Measurements from ENCODE around the gene CAPZA1. TPM values are rescaled to one million over a fixed set of nuclear protein-coding genes. Genes with fewer than 3 reads are reported as not detected.
A peak's percentile ranks its signal among the peaks of the same experiment; 100 is the strongest.

CAPZA1 gene
- total RNA-seq, 4 donors from 2014 or later, result 129 to 286 (median 209) TPM

- no peaks in the 10 kb centered on the region for H3K9me3 ChIP-seq
- intact Hi-C loops (cut with DNase I), result loop anchor here (5.0 kb wide), 1 partner anchor 86 kb away; no protein-coding TSS in a partner anchor
- TF ChIP-seq CTCF (IDR thresholded peaks at IDR 0.05) (no peak), POLR2A (IDR thresholded peaks at IDR 0.05) (no peak)
- no peak for DNase-seq
- peak overlapping the region in 1 of 4 donors; percentile 25 for H3K27ac ChIP-seq
- H3K4me3 ChIP-seq, result no peak overlapping the region
- H3K4me1 ChIP-seq, result peaks cover 0 to 26% (median 4%) of the 10 kb centered on the region in 3 donors
- peaks cover 0 to 72% (median 7%) of the 10 kb centered on the region in 3 donors for H3K36me3 ChIP-seq
- 86 to 98% methylated on average over 2 of the region's 2 CpGs for WGBS, 2 donors
- no peaks in the 10 kb centered on the region for H3K27me3 ChIP-seq
Observed at GRCh38 chr1:112603012-112603411, 16.6 kb upstream of the CAPZA1 start.

DNA sequence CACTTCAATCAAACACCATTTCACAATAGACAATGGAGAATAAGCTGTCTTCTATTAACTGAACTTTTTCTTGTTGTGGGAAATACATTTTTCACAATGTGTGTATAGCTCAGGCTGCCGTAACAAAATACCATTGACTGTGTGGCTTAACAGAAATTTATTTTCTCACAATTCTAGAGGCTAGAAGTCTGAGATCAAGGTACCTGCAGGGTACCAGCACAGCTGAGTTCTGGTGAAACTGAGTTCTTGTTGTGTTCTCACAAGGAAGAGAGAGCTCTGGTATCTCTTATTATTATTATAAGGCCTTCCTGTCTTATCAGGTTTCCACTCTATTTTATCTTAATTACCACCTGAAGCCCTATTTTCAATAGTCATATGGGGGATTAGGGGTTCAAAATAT, 16.1 kb upstream of the CAPZA1 start:
- intact Hi-C loops (cut with DNase I), result loop anchor here (5.0 kb wide), 1 partner anchor 86 kb away; no protein-coding TSS in a partner anchor
- H3K27ac ChIP-seq, result peak overlapping the region in 3 of 4 donors; percentile 17 to 91 (median 25)

DNA sequence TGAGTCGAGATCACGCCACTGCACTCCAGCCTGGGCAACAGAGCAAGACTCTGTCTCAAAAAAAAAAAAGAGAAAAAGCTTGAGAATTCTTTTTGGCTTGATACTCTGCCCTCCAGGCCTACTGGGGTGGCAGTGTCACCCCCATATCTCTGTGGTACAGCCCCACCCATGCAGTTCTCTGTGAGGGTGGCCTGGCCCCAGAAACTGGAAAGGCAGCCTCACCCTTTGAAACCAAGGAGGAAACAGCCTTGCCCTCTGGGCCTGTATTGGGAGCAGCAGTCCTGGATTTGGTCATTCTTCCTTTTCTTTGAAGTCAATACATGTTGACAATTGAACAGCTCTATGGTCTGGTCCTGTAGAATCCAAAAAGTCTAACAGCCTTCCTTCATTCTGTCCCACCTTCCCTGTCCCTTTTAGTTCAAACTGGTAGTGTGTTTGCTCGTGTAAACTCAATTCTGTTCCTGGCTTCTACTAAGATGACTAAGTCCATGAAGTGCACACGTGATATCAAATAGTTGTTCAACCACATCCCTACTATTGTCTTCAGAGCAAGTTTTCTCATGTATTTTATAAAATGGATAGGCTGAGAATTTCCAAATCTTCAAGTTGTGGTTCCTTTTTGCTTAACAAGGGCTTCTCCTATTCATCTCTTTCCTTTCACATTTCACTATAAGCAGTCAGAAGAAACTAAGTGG, 13.9 kb upstream of the CAPZA1 start:
- Histone ChIP-seq H3K9me3 (no peaks in the 10 kb centered on the region), H3K27ac (peak overlapping the region; percentile 77 to 91 (median 86)), H3K27me3 (no peaks in the 10 kb centered on the region), H3K4me1 (peaks cover 0 to 40% (median 4%) of the 10 kb centered on the region in 3 donors), H3K36me3 (peaks cover 0 to 75% (median 0%) of the 10 kb centered on the region in 3 donors), H3K4me3 (no peak overlapping the region)
- no peak for TF ChIP-seq CTCF (IDR thresholded peaks at IDR 0.05)
- intact Hi-C loops (cut with DNase I), result no loop called here
- no peak for DNase-seq
- WGBS, 2 donors, result 35 to 54% methylated on average over 3 to 4 of the region's 4 CpGs

More for the DNA sequence above, 16.1 kb upstream of the CAPZA1 start:
- Histone ChIP-seq H3K9me3 (no peaks in the 10 kb centered on the region), H3K27me3 (no peaks in the 10 kb centered on the region), H3K36me3 (peaks cover 0 to 72% (median 7%) of the 10 kb centered on the region in 3 donors), H3K4me1 (peaks cover 0 to 26% (median 4%) of the 10 kb centered on the region in 3 donors), H3K4me3 (no peak overlapping the region)
- TF ChIP-seq POLR2A (IDR thresholded peaks at IDR 0.05) (no peak), CTCF (IDR thresholded peaks at IDR 0.05) (no peak)
- 81 to 88% methylated on average over 1 of the region's 1 CpG for WGBS, 2 donors
- DNase-seq, result no peak

DNA sequence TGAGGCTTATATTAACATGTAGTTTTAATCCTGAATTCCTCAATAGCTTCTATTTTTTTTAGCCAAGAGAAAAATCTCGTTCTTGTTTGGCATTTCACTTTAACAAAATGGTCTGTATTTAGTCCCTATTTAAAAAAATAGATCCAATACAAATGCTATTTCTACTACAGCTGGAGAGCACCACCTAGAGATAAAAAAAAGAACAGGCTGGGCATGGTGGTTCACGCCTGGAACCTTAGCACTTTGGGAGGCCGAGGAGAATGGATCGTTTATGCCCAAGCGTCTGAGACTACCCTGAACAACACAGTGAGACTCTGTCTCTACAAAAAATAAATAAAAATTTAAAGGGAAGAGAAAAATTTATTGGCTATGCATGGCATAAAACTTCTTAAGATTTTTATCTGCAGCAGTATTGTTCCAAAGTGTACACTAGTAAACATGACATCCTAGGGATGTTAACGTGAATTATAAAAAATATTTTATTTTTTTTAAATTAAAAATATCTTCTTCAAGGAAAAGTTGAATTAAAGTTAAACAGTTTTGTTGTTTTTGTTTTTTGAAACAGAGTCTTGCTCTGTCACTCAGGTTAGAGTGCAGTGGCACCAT, 5.1 kb upstream of the CAPZA1 start:
- TF ChIP-seq POLR2A (IDR thresholded peaks at IDR 0.05) (no peak), CTCF (IDR thresholded peaks at IDR 0.05) (peak in 5 of 6 experiments; percentile 28 to 76 (median 49))
- intact Hi-C loops (cut with DNase I), result loop anchor here (5.0 kb wide), 2 partner anchors 112 to 217 kb away; partner anchors contain the start of gene CTTNBP2NL
- H3K4me3 ChIP-seq, result no peak overlapping the region
- H3K4me1 ChIP-seq, result peaks cover 5 to 74% (median 25%) of the 10 kb centered on the region in 3 donors
- H3K9me3 ChIP-seq, result no peaks in the 10 kb centered on the region
- no peak for DNase-seq
- peak overlapping the region in 2 of 4 donors; percentile 42 to 76 for H3K27ac ChIP-seq
- H3K27me3 ChIP-seq, result no peaks in the 10 kb centered on the region
- 59 to 60% methylated on average over 6 of the region's 6 CpGs for WGBS, 2 donors
- H3K36me3 ChIP-seq, result peaks cover 0 to 52% (median 12%) of the 10 kb centered on the region in 3 donors
